Kidney tubule cell (primary cell): ENCODE results near the gene CTBP2.

Source experiments
- DNase-seq: peaks from one replicate; pipeline ENCODE4 v3.0.0-alpha.2; 2018; ENCODE audit warnings: low spot score

CTBP2 gene

DNA sequence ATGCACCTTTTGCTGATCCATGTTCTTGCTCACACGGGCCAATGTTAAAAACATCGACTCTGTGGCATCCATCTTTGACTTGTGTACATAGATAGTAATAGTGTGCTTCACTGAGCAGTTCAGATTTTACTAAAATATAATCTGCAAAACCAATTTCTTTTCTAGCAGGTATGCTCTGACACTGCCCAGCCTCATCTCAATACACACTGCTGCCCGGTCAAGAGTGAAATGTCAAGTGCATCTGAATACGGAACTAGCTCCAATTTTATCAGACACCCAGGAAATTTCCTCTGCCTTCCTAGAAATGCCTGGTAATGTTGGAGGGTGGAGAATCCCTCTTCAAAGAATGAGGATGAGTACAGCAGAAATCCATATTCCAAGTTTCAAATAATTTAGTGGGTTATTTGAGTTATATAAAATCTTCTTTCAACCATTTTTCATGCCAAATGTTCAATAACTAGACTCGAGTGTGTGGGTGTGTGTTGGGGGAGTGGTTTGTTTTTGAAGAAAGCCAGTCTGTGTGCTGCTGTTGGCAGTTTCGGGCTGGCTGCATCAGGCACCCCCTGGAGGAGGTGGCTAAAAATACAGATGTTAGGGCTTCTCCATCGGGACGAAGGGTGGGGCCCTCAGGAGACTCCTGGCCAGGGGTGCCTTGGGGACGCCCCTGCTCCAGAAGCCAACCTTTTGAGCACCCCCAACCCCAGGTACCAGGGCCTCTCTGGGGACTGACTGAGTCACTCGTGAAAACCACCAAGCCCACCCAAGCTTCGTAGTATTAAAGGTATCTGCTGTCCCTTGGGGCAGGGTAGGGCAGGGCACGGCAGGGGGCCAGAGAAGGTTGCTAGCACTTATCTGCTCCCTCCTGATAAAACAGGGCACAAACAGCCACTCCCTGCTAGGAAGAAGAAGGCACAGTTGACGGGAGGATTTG lies 15.4 kb downstream of the CTBP2 start:
- DNase-seq: peak; percentile 52

DNA sequence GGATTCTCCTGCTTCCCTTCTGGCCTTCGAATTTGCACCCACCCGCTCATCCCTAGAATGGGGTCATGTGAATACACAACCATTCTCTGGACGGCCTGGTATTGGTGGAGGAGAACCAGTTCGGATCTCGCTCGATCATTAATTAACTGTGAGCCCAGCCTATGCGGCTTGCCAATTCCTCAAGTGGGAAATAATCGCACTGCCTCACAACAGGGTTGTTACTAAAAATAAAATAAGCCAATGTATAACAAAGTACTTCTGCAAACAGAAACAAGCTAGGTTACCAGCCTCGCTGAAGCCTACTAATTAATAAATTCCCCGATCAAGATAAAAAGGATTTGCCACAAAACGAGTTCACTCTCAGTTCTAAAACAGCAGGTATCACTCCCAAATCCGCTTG lies 16.2 kb downstream of the CTBP2 start:
- DNase-seq: no peak

DNA sequence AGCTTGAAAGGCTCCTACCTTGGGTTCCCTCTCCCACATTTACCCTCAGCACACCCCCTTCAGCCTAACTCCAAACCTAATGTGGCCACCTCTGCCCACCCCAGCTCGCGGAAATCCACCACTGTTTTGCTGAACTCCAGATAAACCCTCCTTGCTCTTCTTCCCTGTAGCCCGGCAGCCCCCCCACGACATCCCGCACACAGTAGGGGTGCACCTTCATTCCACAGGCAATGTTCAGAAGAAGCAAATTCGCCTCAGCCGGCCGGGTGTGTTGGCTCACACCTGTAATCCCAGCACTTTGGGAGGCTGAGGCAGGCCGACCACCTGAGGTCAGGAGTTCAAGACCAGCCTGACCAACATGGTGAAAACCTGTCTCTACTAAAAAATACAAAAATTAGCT lies 17.4 kb downstream of the CTBP2 start:
- DNase-seq: no peak

DNA sequence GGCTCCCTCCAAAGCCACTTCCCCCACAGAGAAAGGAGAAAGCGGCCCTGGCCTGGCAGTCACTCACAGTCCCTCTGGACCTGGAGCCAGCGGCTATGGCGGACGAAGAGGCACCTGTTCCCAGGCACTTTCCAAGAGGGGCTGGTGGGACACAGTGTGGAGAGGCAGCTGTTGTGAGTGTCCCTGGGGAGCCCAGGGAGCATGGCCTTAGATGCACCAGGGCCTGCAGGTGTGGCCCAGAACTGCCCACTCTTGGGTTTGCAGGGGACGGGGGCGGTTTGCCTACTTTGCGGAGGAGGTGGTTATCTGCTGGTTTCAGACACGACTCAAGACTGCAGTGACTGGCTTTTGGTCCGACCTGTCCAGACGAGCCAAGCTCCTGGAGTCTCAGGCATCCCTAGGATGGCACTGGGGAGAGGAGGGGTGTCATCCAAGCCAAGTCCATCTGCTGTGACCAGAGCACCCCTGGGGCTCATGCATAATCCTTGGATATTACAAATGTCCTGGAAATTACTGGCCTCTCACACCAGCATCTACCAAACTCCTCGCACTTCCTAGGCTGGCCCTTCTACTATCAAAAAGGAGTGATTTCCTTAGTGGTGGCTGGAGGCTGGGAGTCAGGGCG lies 18.4 kb downstream of the CTBP2 start:
- no peak for DNase-seq

DNA sequence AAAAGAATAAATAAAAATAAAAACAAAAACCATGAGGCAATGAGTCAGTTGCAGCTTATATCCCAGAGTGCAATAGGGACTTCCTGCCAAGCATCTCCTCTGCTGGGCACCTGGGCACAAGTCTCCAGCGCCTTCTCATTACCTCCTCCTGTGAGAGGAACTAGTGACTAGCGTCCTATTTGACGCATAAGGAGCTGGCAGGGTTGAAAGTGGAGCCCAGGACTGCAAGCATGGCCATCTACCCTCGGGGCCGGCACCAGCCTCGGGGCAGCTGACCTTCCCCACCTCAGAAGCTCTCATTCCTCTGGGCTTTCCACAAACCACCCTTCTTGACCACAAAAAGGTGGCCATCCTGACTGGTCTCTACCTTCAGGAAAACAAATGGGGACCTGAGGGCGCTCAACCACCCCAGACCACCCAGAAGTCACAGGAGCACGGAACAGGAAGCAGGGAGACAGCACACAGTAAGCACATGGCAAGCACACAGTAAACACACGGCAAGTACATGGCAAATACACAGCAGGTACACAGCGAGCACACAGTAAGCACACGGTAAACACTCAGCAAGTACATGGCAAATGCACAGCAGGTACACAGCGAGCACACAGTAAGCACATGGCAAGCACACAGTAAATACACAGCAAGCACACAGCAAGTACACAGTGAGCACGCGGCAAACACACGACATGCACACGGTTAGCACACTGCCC lies 19.1 kb downstream of the CTBP2 start:
- no peak for DNase-seq

DNA sequence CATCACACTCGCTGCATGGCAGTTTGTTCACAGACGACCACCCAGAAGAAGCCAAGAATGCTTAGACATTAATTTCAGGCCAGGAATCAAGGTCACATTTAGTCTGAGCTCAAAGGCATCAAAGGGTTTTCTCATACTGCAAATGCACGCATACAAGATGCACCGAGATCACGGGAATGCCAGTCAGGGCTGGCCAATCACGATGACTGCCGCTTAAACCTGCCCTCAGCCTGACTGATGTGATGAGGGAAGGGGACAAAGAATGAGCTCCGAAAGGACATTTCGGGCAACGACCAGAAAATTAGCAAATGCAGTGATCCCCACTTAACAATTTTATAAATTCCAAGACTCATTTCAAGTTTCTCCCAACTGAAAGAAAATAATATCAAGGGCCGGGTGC lies 20.2 kb downstream of the CTBP2 start:
- no peak for DNase-seq

DNA sequence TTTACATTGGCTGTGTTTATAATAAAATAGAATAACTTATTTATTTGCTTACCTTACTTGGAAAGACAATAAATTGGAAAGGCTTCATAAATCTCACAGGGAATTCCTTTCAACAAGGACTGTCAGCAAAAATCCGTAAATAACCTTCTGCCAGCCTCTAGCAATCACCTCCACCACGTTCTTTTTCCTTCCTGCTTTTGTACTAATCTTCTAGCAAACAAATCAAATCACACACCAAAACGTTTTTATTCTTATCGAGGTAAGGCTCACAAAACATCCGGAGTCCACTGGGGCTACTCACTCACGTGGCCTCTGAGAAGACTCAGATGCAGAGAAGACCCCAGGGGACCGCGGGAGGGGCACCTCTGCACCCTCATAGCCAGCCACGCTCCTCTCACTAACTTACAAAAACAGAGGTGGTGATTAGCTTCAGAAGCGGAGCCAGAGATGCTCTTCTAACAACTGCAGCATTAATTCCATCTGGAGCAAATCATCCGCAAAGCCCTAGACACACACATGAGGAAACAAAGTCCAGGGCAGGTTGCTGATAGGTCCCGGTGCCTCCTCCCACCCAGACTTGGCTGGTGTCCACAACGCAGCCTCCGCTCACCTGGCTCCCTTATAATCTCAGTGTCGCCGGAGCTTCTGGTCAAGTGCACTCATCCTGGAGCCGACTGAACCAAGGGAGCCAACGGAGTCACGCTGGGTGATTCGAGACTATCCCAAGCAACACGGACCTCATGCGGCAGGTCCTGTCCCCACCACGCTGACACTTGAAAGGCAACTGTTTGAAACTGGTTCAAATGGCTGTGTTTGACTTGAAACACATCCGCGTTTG lies 22.5 kb downstream of the CTBP2 start:
- DNase-seq: peak; percentile 79

DNA sequence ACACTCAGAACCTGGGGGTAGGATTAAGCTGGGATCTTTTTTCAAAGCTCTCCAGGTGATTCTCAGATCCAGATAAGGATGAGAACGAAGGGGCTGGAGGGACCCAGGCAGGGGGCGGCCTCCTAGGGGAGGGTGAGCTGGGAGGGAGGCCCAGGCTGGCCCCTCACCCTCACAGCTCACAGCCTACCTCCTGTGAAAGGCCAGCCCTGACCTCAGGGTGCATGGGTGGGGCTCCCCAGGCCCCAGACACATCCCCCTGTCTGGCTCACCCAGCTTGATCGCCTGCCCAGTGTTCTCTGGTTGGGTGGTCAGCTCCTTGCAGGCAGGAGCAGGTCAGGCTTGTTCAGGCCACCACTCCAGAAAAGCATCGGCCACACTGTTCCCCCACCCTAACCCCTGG lies 24.3 kb downstream of the CTBP2 start:
- DNase-seq: no peak

DNA sequence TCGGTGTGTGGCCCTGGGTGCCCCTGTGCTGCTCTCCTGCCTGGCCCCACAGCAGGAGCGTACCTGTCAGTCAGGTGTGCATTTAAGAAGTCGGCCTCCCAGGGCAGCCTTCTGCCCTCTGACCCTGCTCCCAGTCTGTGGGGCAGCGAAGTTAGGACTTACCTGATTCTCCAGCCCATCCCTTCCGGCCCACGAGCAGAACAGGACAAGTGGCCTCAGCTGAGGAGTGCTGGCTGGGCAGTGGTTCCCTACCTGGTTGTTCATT lies 24.7 kb downstream of the CTBP2 start:
- DNase-seq: no peak

DNA sequence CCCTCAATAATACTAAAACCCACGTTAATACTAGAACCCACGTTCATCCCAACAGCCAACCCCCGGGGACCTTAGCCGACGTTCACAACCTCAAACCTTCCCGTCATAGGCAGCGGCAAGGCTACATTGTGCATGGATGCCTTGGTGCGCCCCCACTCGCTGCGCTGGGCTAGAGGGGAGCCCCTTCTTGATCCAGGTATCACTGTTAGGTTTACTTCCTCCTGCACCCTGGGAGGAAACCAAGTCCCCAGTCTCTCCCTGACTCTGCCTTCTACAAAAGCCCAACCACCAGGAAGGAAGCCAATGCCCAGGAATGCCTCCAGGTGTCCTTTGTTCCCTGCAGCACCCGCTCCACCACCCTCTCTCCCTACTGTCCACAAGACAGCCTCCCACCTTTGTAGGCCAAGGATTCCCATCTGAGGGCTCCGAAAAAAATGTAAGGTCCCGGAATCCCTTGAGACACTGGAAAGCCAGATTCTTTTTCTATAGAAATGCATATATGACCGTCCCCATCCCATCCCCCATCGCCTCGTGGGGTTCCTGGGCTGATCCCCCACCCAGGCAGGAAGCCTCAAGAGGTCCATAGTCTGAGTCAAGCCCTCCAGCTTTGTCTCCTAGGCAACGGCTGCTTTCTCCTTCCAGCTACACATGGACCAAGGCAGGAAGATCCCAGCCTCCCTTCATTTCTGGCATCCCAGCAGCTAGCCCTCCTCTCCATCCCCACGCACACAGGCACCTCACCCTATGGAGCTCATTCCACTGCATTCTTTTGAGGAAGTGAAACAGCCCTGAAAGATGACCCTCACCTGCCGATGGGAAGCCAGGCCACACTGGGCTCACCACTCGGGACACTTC lies 25.2 kb downstream of the CTBP2 start:
- DNase-seq: no peak

DNA sequence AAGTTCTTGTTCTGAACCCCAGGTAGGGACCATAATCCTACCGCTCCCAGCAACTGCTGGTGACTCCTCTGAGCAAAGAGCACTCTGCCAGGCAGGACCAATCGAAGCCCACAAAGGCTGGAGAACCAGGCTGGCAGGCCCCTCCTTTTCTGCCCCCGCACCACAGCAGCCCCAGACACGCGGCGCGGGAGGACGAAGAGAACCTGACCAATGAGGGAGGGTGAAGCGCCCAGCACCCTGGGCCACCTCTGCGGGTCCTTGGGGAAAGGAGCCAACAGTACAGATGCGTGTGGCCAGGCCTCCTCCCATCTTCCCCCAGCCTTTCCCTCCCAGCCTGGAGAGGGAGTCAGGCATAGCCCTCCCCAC lies 25.9 kb downstream of the CTBP2 start:
- DNase-seq: no peak

DNA sequence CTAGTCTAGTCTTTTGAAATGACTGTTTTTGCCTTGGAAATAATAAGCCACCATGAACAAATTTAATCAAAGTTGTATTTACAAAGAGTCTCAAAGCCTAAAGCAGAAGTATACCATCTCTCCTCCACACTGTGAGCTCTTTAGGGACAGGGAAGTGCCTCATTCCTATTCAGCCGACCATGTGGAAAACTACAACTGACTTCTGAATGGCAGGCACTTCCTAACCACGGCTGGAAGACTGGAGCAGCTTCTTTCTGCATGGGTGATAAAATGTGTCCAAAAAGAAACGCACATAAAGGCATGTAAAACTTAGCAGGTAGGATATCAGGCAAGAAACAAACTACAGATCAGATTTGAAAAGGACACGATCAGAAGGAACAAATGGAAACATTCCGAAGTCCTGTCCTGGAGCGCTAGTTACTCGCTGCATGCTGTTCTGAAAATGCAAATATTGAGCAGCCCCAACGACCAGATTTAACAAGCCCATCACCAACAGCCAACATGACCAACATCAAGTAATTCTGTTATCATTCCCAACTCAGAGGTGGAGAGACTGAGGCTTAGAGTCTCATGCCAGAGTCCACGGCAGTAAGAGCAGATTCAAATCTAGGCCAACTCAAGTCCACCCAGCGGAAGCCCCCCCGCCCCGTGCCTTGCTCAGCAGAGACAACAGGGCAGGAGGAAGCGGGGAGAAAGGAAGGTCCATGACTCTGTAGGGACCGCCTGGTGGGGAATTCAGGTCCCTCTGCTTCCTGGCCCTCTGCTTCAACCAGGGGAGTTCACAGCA lies 26.5 kb downstream of the CTBP2 start:
- DNase-seq: no peak

DNA sequence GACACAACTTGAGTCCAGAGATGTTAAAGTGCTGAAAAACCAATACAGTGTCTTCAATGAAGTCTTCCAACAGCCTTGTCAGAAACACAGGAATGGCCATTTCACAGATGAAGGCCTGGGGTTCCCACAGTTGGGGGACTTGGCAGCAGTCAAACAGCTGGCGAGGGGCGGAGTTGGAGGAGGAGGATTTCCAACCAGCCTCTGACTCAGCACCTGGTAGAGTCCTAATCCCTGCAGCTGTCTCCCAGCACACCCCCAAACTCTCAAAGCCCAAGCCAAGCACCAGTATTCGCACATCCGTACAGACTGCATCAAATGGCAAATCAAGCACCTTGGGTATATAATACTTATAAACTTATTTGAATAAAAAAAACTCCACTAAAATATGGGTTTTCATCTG lies 28.0 kb downstream of the CTBP2 start:
- no peak for DNase-seq

DNA sequence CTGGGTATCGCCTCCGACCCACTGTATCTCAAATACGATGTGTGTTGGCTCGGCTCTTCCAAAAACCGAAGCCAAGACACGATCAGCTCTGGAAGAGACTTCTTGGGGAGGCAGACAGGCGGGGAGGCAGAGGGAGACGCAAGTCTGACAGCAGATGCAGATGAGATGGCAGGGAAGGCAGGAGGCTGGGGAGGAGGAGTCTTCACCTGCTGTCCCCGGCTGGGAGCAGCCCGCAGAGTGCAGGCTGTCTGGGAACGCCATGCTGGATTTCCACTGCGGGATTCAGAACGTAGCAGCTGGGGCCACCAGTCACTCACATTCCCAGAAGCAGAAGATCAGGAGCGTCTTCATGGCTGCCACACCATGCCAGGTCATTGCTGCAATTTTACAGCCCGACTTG lies 29.4 kb downstream of the CTBP2 start:
- no peak for DNase-seq

DNA sequence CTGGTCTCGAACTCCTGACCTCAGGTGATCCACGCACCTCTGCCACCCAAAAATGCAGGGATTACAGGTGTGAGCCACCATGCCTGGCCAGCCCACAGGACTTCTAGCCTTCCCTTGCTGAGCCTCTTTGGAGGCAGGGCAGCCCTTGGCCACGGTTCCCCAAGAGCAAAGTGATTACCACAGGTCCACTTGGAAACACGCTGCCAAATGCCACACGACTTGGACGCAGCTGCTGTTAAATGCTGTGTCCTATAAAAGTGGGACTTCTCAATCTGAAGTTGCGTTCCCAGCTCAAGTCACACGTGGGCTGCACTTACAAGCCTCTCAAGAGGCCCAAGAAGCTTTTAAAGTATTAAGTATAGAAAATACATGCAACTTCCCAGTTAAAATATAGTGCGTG lies 30.1 kb downstream of the CTBP2 start:
- DNase-seq: no peak

DNA sequence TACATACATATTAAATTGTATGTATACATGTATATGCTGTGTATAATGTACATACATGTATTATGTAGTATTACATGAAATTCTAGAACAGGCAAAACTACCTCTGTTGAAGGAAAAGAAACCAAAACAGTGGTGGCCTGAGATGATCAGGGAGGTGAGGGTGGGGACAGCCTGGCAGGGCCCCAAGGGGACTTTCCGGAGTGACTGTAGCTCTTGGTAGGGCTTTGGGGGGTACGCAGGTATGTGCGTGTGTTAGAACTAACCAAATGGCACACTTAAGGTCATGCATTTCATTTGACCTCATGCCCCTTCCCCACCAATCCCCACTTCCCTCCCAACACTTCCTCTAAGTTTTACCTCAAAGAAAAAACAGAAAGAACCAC lies 31.3 kb downstream of the CTBP2 start:
- DNase-seq: no peak

DNA sequence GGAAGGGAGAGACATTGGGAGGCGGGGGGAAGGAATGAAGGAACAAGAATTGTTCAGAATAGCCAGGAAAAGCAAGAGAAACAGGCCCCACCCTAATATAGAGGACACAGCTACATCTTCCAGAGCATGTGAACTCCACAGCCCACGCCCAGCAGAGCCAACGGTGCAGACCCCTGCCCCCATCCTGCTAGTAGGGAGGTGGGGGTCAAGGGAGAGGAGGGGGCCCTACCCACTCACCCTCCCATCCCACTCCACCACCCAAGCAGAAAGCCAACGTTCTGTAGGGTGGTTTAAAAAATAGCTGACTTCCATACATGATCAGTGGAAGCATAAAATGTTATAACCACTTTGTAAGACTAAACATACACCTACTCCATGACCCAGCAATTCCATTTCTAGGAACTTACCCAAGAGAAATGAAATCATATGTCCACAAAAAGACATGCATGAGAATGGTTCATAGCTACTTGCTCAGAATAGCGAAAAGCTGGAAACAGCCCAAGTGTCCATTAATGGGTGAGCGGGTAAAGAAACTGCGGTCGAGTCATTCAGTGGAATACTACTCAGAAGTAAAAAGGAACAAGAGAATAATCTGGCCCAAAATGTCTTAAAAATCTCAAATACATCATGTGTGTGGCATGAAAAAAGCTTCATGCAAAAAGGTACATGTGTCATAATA lies 31.8 kb downstream of the CTBP2 start:
- DNase-seq: peak; percentile 56

DNA sequence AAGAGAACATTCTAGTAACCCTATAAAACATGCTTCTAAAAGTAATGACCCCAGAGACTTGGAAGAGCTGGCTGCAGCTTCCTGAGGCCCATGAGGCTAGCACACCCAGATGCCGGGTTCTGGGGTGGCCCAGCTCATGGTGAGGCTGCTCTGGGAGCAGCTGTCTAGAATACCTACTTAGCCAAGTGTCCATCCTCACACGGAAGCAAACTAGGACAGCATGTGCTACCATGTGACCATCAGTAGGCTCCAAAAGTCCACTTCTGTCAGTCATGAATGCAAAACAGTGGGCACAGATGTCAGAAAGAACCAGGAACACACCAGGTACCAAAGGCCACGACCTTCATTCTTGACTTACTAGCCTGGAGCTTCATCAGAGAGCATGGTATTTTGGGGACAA lies 32.4 kb downstream of the CTBP2 start:
- no peak for DNase-seq

DNA sequence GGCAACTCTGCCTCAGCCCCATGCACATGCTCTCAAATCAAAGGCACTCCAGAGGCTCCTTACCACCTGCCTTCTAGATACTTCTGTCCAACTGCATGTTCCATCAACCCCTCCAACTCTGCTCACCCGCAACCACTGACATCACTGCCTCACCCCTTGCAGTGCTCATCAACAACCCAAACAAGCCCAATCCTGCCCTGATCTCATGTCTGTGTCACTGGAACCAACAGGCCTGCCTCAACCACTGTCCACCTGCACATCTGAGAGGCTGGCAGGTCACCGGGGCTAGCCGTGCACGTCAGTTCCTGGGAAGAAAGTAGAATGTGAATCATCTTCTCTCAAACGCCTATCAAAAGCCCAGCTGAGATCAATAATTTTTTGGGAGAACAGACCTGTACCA lies 33.3 kb downstream of the CTBP2 start:
- no peak for DNase-seq
